K562 (cell line): Measurements from ENCODE around the gene CAMK2B. TPM values are rescaled to one million over a fixed set of nuclear protein-coding genes. Genes with fewer than 3 reads are reported as not detected.

Experiments
- E2F4 ChIP-seq: sonication (generic); formaldehyde crosslinking; IDR thresholded peaks from 2 replicates; pipeline ENCODE4 v1.8.0; 2022; ENCODE audit warnings: mild to moderate bottlenecking, low read depth, missing genetic modification reagents
- ETV1 ChIP-seq: fragments of 450-650 bp; conservative IDR thresholded peaks from 2 replicates; pipeline ENCODE4 v1.6.1; 2016; ENCODE audit warnings: missing genetic modification characterization, control low read depth, low read depth, missing compliant biosample characterization
- FOXP1 ChIP-seq: sonication (generic); formaldehyde crosslinking; IDR thresholded peaks from 2 replicates; pipeline ENCODE4 v1.8.0; 2022; ENCODE audit warnings: mild to moderate bottlenecking, missing genetic modification reagents
- FOXP4 ChIP-seq: sonication (generic); formaldehyde crosslinking; IDR thresholded peaks from 2 replicates; pipeline ENCODE4 v1.8.0; 2022; ENCODE audit warnings: mild to moderate bottlenecking, missing genetic modification reagents, borderline replicate concordance
- GATAD2B ChIP-seq: fragments of 450-650 bp; IDR thresholded peaks from 2 replicates; pipeline ENCODE4 v1.6.1; 2017; ENCODE audit warnings: mild to moderate bottlenecking, borderline replicate concordance
- ZBTB40 ChIP-seq, 2 experiments: fragments of 450-650 bp in 1 of 2; sonication (generic) in 1 of 2; formaldehyde crosslinking in 1 of 2; IDR thresholded peaks; 2 replicates each; pipeline versions ENCODE4 v1.7.1 to v1.9.0; 2016 to 2022; ENCODE audit warnings: inconsistent platforms in 1 of 2, mild to moderate bottlenecking in 1 of 2, missing genetic modification reagents in 1 of 2
- ZFP1 ChIP-seq: fragments of 450-650 bp; formaldehyde crosslinking; IDR thresholded peaks from 2 replicates; pipeline ENCODE4 v1.4.0; 2020; ENCODE audit warnings: mild to moderate bottlenecking, mixed read lengths
- ZNF609 ChIP-seq: sonication (generic); formaldehyde crosslinking; IDR thresholded peaks from 2 replicates; pipeline ENCODE4 v1.8.1; 2023; ENCODE audit warnings: missing genetic modification reagents, mild to moderate bottlenecking, borderline replicate concordance
- polyA plus RNA-seq, 8 experiments: library from polyadenylated mRNA; depleted of rRNA in 4 of 8; stranded (reverse) in 5 of 8; unstranded in 3 of 8; fragments of >200 nt; fragmentation: Nextera tagmentation in 2 of 8; fragmentation: Illumina TruSeq in 1 of 8; extraction: Ambion mirVana in 2 of 8; extraction: Trizol in 1 of 8; gene quantifications; 2 replicates each; pipeline versions ENCODE4 v1.2.1 to v1.2.3, GENCODE V29; 2011 to 2014; ENCODE audit warnings: inconsistent platforms in 1 of 8, missing spikeins in 1 of 8
- total RNA-seq, 7 experiments: library from RNA; depleted of rRNA in 6 of 7; stranded (reverse); fragments of >200 nt in 6 of 7; fragmentation: Illumina TruSeq in 2 of 7; extraction: Trizol in 2 of 7; gene quantifications; 2 replicates each; pipeline versions ENCODE4 v1.2.1 to v1.2.3, GENCODE V29; 2011 to 2021; ENCODE audit warnings: low replicate concordance in 1 of 7

Gene CAMK2B
- total and polyA plus RNA-seq, 9 of the 15 experiments (the other 6 are each of a cell fraction or from before 2014, with no cell fraction given): 0.04 to 0.09 (median 0.05) TPM; not detected in 4

- TF ChIP-seq ZNF609 (CRISPR knock-in tag) (0 out of 2 replicates have a peak, but pooled peaks have one; percentile 15), ETV1 (peak; percentile 34; the same call in 1 of the 2 replicates), E2F4 (CRISPR knock-in tag) (peak; percentile 68), FOXP4 (CRISPR knock-in tag) (peak; percentile 89; the same call in 1 of the 2 replicates), FOXP1 (CRISPR knock-in tag) (peak; percentile 95), ZBTB40 (IDR thresholded peaks at IDR 0.05) (no peak), ZBTB40 (CRISPR knock-in tag; IDR thresholded peaks at IDR 0.05) (0 out of 2 replicates have a peak, but pooled peaks have one; percentile 38), GATAD2B (no peak), ZFP1 (CRISPR knock-in tag) (no peak)
These were observed 104.1 kb downstream of the CAMK2B start (continued) for GRCh38 chr7:44221231-44221791.
